Measurements from ENCODE around the gene SPDL1.

DNA sequence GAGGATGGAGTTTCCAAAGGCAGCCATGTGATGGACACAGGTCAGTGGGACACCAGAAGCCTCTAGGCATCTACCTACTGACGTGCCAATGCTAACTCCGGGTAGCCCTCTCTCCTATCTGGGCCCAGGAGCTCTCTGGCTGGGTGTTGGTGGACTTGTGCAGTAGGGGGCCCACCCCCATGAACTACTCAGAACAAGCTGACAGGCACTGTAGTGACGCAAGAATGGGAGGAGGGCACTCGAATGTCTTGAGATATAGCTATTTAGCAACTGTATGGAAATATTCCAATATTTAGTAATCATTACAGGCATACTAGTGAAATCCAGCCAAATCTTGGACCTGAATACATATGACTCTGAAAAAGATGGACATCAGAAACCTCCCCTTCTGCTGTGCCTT, 47.8 kb downstream of the SPDL1 start:
- TF ChIP-seq CTCF (IDR thresholded peaks at IDR 0.05) (no peak), POLR2A (IDR thresholded peaks at IDR 0.05) (no peak)
